CD4-positive, alpha-beta T cell treated with Interleukin-17A for 1 hour (primary cell): ENCODE data around the gene PALS2.

Experiments used
- DNase-seq: peaks from one replicate; pipeline ENCODE4 v3.0.0-alpha.2; 2020

Gene PALS2, protein sequence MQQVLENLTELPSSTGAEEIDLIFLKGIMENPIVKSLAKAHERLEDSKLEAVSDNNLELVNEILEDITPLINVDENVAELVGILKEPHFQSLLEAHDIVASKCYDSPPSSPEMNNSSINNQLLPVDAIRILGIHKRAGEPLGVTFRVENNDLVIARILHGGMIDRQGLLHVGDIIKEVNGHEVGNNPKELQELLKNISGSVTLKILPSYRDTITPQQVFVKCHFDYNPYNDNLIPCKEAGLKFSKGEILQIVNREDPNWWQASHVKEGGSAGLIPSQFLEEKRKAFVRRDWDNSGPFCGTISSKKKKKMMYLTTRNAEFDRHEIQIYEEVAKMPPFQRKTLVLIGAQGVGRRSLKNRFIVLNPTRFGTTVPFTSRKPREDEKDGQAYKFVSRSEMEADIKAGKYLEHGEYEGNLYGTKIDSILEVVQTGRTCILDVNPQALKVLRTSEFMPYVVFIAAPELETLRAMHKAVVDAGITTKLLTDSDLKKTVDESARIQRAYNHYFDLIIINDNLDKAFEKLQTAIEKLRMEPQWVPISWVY

DNA sequence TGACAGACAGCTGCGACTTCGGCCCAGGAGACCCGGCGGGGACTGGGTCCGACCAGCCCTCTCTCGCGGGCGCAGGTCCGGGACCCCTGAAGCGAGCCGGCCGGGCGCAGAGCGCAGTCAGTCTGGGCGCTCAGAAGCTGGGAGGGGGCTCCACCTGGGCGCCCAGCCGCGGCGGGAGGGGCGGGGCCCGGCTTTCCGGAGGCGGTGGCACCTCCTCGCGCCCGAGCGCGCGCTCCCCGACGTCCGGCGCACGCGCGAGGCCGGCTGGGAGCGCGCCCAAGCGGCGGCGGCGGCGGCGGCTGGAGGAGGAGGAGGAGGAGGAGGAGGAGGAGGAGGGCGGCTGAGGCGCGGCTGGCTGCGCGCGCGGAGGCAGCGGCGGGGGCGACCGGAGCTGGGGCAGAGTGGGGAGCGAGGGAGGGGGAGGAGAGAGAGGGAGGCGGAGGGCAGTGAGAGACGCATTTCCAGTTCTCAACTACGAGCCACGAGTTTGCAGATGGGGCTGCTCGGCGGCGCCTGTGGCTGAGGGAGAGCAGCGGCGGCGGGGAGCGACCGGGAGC, at the start of gene PALS2:
PALS2 (plus strand) TSS at position 456 of the 557 bp plus-strand sequence. CDS start 50,216 bp downstream, outside the sequence.
- DNase-seq: peak; percentile 88

DNA sequence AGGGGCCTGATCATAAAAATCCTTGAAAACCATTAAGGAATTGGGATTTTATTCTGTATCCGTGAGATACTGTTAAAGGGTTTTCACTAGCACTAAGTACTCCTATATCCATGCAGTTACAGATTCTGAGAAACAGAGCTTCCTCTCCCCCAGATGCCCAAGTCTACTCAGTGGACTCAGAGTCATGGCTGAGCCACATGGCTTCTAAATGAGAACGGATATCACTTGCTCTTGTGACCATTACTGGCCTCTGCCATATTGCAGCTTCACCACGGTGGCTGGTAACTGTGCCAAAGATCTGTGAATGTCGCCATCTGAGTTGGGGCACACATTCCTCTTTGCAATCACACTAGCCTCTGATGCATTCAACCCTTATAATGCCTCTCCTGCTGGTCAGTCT, 42.0 kb upstream of the PALS2 start:
- DNase-seq: no peak

DNA sequence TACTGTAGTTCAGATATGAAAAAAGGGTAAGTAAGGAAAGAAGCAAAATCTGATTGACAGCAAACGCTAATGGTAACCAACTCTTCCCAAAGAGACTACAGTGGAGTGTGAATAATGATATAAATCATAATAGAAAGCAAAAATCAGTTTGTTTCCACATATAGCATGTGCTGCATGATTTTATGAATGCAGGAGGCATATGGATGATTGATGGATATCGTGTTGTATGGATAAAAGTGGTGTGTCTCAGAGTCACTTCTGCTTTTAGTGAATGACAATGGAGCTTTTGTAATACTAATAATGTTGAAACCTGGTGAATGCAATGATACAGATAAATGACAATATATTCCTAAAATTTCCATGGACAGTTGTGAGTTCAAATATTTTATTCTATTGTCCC, 36.6 kb upstream of the PALS2 start:
- DNase-seq: no peak

DNA sequence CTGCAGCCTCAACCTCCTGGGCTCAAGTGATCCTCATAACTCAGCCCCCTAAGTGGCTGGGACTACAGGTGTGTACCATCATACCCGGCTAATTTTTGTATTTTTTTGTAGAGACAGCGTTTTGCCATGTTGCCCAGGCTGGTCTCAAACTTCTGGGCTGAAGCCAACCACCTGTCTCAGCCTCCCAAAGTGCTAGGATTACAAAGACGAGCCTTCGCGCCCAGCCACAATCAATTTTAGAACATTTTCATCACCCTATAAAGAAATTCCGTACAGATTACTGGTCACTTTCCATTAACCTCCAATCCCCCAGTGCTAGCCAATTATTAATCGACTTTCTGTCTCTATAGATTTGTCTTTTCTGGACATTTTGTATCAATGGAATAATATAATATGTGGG, 32.3 kb upstream of the PALS2 start:
- DNase-seq: no peak

DNA sequence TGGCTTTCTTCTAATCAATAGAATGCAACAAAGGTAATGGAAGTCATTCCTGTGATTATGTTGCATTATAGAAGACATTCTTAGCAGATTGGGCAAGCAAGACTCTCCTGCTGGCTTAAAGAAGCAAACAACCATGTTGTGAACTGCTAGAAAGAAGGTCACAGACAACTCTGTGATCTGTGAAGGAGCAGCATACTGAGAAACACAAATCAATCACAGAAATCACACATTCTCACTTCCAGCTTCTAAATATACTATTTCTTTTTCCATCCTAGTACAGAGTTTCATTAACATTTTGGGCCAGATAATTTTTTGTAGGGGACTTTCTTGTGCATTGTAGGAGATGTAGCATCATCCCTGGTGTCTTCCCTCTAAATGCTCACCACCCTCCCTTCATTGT, 28.0 kb upstream of the PALS2 start:
- DNase-seq: no peak

DNA sequence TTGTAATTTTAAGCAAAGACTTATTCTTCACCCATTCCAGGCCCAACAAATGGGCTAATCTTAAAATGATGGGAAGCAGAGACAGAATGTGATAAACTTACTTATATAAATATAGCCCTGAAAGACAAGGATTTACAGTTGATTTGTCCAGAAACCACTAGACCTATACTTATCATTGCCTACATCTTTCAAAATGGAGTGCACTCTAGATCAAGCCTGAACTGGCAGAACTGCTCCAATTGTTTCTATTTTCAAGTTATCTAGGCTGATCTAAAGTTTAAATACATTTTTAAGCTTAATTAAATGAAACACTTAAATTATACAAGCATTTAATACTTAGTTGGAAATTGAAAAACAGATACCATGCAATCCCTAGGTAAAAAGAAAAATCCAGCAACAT, 24.9 kb upstream of the PALS2 start:
- DNase-seq: no peak

DNA sequence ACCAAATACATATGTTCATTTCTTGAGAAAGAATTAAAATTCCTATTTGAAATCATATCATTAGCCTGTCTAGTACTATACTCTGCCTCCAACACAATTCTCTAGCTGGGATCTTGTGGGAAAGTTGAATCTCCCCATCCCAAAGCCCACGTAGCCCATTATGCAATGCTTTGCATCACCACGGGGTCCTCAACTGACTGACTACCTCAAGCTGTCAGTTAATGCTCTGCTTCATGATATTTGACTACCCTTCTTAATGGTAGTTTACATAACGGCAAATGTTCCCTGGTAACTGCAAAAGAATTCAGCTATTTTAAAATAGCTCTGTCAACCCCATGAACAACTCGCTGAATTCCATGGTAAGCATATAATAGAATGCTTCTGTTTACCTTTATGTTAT, 23.3 kb upstream of the PALS2 start:
- DNase-seq: no peak

DNA sequence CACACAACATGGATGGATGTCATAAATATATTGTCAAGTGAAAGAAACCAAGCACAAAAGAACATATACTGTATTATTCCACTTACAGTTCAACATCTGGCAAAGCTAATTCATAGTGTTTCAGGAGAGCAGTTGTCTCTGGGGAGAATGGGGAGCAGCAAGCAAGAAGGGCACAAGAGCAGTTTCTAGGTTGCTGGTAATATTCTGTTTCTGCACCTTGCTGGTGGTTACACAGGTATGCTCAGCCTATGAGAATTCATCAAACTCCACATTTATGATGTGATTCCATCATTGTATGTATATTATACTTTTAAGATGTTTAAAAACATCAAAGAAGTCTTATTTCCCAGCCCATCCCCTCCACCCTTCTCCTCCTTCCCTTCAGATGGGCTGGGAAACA, 18.1 kb upstream of the PALS2 start:
- no peak for DNase-seq

DNA sequence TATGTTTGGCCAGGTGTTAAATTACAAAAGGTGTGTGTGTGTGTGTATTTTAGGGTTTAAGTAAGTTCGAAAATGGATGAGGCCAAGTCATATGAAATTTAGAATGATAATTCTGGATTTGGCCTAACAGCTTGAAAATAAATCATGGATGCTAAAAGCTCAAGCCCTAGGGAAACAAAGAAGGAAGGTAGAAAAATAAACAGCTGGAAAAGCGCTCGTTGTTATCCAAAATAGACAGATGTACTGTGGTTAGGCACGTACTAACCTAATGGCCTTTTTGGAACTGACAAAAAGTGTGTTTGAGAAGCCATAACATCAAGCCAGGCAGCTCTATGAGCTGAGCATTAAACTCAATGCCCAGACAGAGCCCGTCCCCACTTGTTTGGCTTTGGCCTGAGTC, 17.5 kb upstream of the PALS2 start:
- no peak for DNase-seq

DNA sequence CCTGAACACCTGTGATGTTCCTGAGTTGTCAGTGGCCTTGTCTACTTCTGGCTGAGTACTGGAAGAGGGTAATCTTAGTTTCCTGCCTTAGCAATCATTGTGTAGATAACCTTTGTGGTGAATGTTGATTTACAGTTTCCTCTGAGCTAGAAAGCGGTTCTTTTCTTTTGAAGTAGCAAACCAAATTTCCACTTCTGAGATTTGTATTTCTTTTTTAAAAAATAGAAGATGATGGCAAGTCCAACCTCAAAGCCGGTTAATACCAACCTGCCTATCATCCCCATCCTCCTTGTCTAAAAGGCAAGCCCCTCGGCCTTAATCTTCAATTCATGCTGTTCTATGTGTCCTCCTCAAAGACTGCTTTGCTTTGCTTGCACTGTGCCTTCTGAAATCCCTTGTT, 12.5 kb upstream of the PALS2 start:
- peak; percentile 14 for DNase-seq

DNA sequence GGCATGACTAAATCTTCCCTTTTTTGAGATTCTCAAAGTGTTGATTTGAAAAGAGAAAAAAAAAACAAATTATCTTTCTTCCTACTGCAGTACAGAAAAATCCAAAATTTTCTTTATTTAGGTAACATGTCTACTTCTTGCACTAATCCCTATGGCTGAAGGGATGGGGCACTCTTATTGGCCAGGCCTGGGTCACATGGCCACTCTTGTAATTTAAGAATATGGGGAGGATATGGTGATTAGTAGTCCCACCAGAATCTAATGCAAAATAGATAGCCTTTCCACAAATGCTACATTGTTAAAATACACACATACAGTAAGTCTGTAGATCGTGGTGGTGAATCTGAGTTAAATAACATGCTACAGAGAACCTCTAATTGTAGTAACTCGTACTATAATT, 7.0 kb upstream of the PALS2 start:
- DNase-seq: no peak

DNA sequence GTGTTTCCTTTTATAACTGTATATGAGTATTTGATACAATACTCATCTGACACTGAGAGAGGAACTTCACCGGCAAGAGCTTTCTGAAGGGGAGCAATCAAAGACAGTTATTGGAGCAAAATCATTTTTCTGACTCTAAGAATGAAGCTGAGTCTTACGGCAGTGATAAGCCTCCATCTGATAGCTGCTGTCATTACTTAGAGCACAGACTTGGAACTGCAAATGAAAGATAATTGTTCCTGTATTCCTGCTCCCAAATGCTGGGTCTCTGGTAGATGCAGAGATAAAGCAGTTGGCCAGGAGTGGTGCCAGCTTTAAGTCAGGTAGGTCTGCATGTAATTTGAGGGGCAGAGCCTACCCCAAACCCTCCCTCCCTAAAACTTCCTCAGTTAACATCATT, 2.3 kb upstream of the PALS2 start:
- DNase-seq: no peak

DNA sequence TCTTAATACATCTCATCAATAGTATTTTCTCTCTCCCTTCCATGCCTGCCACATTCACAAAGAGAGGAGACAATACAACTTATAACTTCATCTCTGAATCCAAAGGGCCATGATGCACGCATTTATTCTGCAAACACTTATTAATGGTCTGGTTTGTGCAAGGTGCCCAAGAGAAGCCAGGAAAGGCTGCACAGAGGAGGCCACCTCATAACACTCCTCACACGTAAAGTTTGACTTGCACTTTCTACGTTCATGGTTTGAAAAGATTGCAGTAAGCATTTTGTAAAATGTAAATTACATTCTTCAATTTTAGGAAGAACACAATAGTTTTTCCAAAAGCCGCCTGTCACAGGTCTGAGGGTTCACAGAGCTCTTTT, 1.2 kb upstream of the PALS2 start:
- no peak for DNase-seq

DNA sequence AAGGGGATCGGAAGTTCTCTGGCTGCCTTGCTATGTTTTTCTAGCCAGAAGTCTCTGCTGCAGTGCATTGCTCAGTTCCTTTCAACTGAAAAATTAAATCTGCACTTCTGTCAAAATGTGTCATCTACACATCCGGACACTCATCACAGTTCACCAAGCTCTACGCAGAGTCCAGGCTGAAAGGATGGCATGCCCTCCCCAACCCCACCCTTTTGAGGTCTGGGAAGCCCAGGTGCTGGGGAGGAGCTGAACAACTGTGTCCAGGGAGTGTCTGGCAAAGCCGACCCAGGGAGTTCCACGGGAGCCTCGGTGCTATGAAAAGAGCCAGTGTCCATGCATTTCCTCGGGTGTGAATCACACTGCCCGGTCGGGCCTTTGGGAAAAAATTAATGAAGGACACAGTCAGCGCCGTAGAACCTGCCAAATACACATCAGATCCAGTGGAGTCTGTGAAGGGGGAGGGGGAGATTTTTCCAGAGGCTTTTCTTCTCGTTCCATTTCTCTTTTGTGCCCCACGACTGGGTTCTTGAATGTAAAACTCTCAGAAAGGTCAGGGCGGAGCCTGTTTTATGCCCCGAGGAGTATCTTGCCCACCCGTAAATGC, 757 bp upstream of the PALS2 start:
- peak; percentile 25 for DNase-seq

DNA sequence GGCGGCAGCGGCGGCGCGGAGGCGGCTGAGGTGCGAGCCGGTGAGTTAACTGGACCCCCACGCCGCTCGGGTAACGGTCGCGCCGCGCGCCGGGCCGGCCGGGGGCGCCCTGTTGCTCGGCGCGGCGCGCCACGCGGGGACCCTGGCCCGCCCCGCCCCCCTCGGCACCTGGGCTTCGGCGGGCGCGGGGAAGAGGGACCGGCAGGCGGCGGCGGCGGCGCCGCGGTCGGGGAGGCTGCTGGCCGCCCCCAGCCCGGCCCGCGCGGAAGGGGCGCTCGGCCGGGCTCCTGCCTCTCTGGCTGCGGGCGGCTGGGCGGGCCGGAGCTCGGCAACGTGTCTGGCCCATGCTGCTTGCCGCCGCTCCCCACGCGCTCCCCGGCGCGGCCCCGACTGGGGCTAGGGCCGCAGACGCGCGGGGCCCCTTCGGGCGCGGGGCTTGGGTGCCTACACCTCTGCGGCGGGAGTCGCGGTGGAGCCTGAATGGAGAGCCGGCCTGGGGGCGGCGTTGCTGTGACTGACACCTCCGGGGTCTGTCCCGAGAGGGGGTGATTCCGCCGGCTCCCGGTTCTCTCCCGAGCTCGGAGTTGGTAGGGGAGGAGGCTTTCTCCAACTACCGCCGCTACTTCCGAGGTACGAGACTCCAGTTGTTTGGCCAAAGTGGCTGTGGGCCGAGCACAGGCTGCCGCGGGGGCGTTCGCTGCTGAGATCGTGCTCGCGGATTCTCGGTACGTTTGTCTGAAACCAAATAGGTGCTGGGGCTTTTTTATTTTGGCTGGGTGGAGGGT, 494 bp downstream of the PALS2 start:
- DNase-seq: peak; percentile 37

DNA sequence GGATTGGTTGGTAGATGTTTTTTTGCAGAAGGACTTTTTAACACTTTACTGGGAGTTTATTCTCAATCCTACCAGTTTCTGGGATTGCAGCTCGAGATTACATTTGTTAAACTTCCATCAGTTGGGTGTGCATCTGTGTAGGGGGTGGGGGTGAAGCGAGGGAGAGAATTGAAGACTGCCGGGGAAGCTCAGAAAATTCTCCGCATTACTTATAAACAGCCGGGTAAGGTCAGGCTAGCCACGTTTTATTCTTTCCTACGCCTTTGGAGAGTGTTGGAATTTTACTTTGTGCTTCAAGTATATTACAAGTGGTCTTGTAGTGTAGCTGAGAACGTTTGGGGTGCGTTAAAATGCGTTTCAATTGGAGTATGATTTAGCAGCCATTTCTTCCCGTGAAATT, 1.1 kb downstream of the PALS2 start:
- DNase-seq: no peak

DNA sequence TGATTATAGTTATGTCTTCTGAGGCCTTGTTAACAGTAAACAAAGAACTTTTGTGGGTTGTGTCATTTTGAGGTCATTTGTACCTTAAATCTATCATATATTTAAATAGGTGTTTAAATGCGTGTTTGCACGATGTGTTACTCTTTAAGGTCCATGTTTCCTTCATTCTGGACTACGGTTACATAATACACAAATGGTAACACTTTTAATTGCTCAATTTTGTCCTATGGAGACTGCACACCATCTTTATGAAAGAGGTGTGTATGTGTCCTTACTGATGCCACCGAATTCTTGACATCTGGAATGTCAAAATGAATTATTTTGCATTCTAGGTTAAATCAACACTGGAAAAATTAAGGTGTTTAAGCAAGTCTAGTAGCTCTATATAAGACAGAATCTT, 1.7 kb downstream of the PALS2 start:
- no peak for DNase-seq

DNA sequence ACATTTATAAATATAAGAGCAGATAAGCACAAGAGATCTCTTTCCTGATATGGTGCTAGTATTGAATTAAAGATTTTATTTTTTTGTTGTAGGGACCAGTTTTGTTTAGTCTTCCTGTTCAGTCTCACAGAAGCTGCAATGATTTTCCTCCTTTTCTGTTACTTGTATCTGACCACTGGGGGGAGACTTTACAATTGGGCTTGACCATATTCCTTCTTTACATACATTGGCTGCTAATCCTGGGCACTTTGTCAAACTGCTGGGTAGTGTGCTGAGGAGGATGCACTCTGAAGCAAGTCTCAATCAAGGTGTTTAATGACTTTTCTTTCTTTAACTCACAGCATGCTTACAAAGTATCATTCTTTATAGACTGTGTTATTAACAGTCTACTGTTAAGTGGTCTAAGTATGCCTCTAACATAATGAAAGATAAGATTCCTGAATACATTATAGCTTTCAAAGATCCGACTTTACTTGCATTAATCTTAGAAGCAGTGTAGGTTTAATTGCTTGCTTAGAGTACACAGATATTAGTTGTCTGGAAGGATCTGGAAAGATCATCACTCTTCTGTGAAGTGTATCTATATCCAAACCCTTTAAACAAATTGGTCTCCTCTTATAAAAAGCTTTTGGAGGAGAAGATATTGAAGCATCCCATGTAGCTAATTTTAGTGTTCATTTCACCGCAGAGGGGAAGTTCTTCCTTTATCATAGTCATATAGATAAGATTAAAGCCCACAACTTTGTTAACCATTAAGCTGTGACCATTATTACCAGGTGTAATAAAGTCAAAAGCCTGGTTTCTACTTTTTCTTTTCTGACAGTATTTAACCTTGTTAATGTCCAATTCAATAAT, 3.1 kb downstream of the PALS2 start:
- DNase-seq: peak; percentile 51

DNA sequence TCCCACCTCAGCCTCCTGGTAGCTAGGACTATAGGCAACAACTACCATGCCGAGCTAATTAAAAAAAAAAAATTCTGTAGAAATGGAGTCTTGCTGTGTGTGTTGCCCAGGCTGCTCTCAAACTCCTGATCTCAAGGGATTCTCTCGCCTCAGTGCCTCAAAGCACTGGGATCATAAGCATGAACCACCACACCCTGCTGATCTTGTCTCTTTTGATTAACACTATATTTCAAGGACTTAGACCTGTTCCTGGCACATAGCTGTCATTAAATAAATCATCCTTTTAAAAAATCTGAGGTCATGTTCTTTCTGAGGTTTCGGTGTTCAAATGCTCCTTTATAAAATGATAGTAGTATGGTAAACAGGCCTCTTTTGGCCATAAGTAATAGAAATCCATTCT, 4.8 kb downstream of the PALS2 start:
- no peak for DNase-seq

DNA sequence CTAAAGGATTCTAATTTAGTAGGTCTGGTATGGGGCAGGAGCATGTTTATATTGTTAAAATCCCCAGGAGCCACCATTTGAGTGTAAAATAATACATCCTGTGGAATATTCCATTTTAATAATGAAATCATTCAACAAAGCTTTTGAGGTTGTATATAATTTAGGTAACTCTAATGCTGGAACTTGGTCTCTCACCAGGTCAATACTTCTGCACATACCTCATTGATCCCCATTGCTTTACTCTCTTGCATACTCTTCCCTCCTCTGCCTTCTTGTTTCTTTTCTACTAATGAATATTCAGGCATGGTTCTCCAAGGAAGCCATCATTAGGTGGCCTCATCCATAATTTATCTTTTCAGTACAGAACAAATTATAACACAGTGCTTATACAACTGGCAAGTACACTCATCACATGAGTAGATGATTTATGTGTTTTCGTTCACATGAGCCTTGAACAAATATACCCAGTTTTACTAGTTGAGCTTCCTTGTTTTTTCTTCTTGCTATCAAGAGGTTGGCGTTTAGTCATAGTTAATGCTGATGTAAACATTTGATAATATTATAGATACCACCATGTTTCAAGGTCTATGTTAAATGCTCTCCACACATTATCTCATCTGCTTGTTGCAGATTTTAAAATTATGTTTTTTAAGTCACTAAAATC, 7.2 kb downstream of the PALS2 start:
- no peak for DNase-seq

DNA sequence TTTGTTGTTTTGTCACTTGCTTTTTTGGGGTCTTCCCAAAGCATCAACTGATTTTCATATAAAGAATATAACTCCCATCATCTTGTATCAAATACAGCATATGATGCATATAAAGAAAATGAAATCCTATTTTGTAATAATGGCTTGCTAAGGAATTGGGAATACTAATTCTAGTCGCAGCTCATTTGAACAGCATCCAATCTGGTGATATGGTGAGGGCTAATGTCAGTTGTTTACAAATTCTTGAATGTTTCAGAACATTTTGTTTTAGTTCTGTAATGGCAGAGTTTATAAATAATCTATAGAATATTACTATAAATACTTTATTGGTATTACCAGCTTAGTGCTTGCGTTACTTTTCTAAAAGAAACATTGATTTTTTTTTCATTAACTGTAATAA, 8.9 kb downstream of the PALS2 start:
- DNase-seq: no peak

DNA sequence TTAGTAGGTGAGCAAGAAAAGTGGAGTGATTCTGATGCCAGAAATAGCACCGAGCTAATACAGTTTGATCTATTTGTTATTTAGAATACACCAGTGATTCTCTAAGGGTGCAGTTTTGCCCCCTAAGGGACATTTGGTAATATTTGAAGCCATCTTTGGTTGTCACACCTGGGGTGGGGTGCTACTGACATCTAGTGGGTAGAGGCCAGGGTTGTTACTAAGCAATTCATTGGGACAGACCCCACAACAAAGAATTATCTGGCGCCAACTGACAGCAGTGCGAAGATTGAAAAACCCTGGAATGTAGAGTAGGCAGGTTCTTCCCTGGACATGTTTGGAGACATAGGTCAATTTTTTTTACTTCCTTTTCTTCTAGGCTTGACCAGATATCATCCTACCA, 14.6 kb downstream of the PALS2 start:
- DNase-seq: peak; percentile 70
